Lower lobe of right lung (tissue), 2 donors: ENCODE data around the gene KLHL11. TPM values are rescaled to one million over a fixed set of nuclear protein-coding genes. Genes with fewer than 3 reads are reported as not detected.

Source experiments
- ATAC-seq, 2 donors: fragments of 200-7000 bp; cut with Tn5 transposase; one replicate each; pipeline ENCODE4 v1.9.1; 2020 to 2022; ENCODE audit warnings: mild to moderate bottlenecking in 2 of 2, moderate library complexity in 2 of 2
- DNase-seq: peaks from one replicate; pipeline ENCODE4 v3.0.0-alpha.2; 2020
- H3K27ac ChIP-seq: fragments of 200-600 bp; one replicate; pipeline ENCODE4 v1.8.0; 2022
- H3K27me3 ChIP-seq: fragments of 200-600 bp; one replicate; pipeline ENCODE4 v1.8.0; 2022; ENCODE audit warnings: low read depth
- H3K36me3 ChIP-seq: fragments of 200-600 bp; one replicate; pipeline ENCODE4 v1.8.0; 2022; ENCODE audit warnings: mild to moderate bottlenecking
- H3K4me1 ChIP-seq: fragments of 200-600 bp; one replicate; pipeline ENCODE4 v1.8.0; 2022
- H3K4me3 ChIP-seq: fragments of 200-600 bp; one replicate; pipeline ENCODE4 v1.8.0; 2022; ENCODE audit warnings: mild to moderate bottlenecking
- H3K9me3 ChIP-seq: fragments of 200-600 bp; one replicate; pipeline ENCODE4 v1.8.0; 2022
- CTCF ChIP-seq: fragments of 200-600 bp; IDR thresholded peaks from one replicate; pipeline ENCODE4 v1.8.0; 2022; ENCODE audit warnings: antibody characterized with exemption, mild to moderate bottlenecking
- intact Hi-C: fragments of 100-400 bp; cut with DNase I; formaldehyde crosslinking; loops from one replicate; pipeline ENCODE4 v1.11.0; 2022
- total RNA-seq: library from RNA; stranded (reverse); fragmentation: NEBNext Ultra II Directional; extraction: Animal tissue kit (Norgen Biotek cat#: 25700); gene quantifications from one replicate; pipeline ENCODE4 v1.2.1, GENCODE V29; 2021
- donor health status: DM: no; HTN: yes; CAD: no; lungs with severe emphysema.

The KLHL11 gene
- total RNA-seq, 1 donor from 2014 or later = 12.3 TPM

GRCh38 chr17:41870627-41871026 is 5.4 kb upstream of the KLHL11 start:
- DNase-seq = no peak
- no peak overlapping the region for H3K27ac ChIP-seq
- H3K36me3 ChIP-seq = peaks cover 81% of the 10 kb centered on the region
- no peak for TF ChIP-seq CTCF
- no peaks in the 10 kb centered on the region for H3K27me3 ChIP-seq
- H3K9me3 ChIP-seq = no peaks in the 10 kb centered on the region
- peaks cover under 1% of the 10 kb centered on the region for H3K4me1 ChIP-seq
- intact Hi-C loops = no loop called here
- ATAC-seq = no peak
- H3K4me3 ChIP-seq = no peak overlapping the region

- Histone ChIP-seq H3K36me3 (peaks cover 81% of the 10 kb centered on the region), H3K27ac (no peak overlapping the region), H3K9me3 (no peaks in the 10 kb centered on the region), H3K4me3 (no peak overlapping the region), H3K27me3 (no peaks in the 10 kb centered on the region), H3K4me1 (peaks cover 4% of the 10 kb centered on the region)
- ATAC-seq (no peak), DNase-seq (no peak)
- no peak for TF ChIP-seq CTCF
- intact Hi-C loops = no loop called here
Observed at GRCh38 chr17:41870097-41870496, 4.9 kb upstream of the KLHL11 start.

- intact Hi-C loops = no loop called here
- no peak for TF ChIP-seq CTCF
- Histone ChIP-seq H3K4me1 (peaks cover 4% of the 10 kb centered on the region), H3K9me3 (no peaks in the 10 kb centered on the region), H3K27me3 (no peaks in the 10 kb centered on the region), H3K4me3 (no peak overlapping the region), H3K36me3 (peaks cover 75% of the 10 kb centered on the region), H3K27ac (no peak overlapping the region)
- no peak for DNase-seq
- ATAC-seq = peak; percentile 44 to 56
Observed at GRCh38 chr17:41869426-41869825, 4.2 kb upstream of the KLHL11 start.

- DNase-seq (no peak), ATAC-seq (no peak)
- H3K27ac ChIP-seq = no peak overlapping the region
- TF ChIP-seq CTCF = no peak
- intact Hi-C loops = no loop called here
- no peaks in the 10 kb centered on the region for H3K9me3 ChIP-seq
- H3K36me3 ChIP-seq = peaks cover 66% of the 10 kb centered on the region
- no peak overlapping the region for H3K4me3 ChIP-seq
- peaks cover 12% of the 10 kb centered on the region for H3K4me1 ChIP-seq
- H3K27me3 ChIP-seq = no peaks in the 10 kb centered on the region
Observed at GRCh38 chr17:41868568-41868967, 3.3 kb upstream of the KLHL11 start.

- Histone ChIP-seq H3K27me3 (no peaks in the 10 kb centered on the region), H3K4me3 (peak overlapping the region; percentile 100), H3K4me1 (peaks cover 36% of the 10 kb centered on the region), H3K27ac (peak overlapping the region; percentile 97), H3K36me3 (peaks cover 36% of the 10 kb centered on the region), H3K9me3 (no peaks in the 10 kb centered on the region)
- TF ChIP-seq CTCF = no peak
- no peak for ATAC-seq
- DNase-seq = no peak
- intact Hi-C loops = no loop called here
Observed at GRCh38 chr17:41865596-41865893, 322 bp upstream of the KLHL11 start.

- H3K36me3 ChIP-seq = peaks cover 25% of the 10 kb centered on the region
- peak in 1 of 2 donors; percentile 80 for ATAC-seq
- TF ChIP-seq CTCF = no peak
- H3K4me3 ChIP-seq = peak overlapping the region; percentile 100
- no peaks in the 10 kb centered on the region for H3K9me3 ChIP-seq
- H3K4me1 ChIP-seq = peaks cover 36% of the 10 kb centered on the region
- peak overlapping the region; percentile 97 for H3K27ac ChIP-seq
- intact Hi-C loops = no loop called here
- no peak for DNase-seq
- no peaks in the 10 kb centered on the region for H3K27me3 ChIP-seq
Observed at GRCh38 chr17:41864498-41864835, 756 bp downstream of the KLHL11 start.
